Measurements from ENCODE around the gene SLC19A1.

- TF ChIP-seq POLR2A (IDR thresholded peaks at IDR 0.05) (no peak), CTCF (IDR thresholded peaks at IDR 0.05) (no peak)
Measured at GRCh38 chr21:45535341-45536081, 6.7 kb downstream of the SLC19A1 start.
